CD4-positive, alpha-beta T cell treated with Interferon gamma for 1 hour (primary cell): ENCODE results near the gene KIF26B.

Experiments
- DNase-seq: peaks from one replicate; pipeline ENCODE4 v3.0.0-alpha.2; 2020

Gene KIF26B

GRCh38 chr1:245541369-245541768 is 386.6 kb downstream of the KIF26B start:
- no peak for DNase-seq

- no peak for DNase-seq
These were observed 387.6 kb downstream of the KIF26B start for GRCh38 chr1:245542365-245542764.

- DNase-seq, result no peak
These were observed 389.5 kb downstream of the KIF26B start for GRCh38 chr1:245544236-245544635.

GRCh38 chr1:245546875-245547274 is 392.1 kb downstream of the KIF26B start:
- DNase-seq, result no peak

GRCh38 chr1:245549996-245550719 is 395.4 kb downstream of the KIF26B start:
- DNase-seq, result no peak

GRCh38 chr1:245550720-245551043 is 395.9 kb downstream of the KIF26B start:
- no peak for DNase-seq

- DNase-seq, result no peak
These were observed 396.8 kb downstream of the KIF26B start for GRCh38 chr1:245551536-245551935.

GRCh38 chr1:245552331-245552730 is 397.5 kb downstream of the KIF26B start:
- DNase-seq, result no peak

- DNase-seq, result no peak
These were observed 401.3 kb downstream of the KIF26B start for GRCh38 chr1:245556057-245556456.

- no peak for DNase-seq
These were observed 403.3 kb downstream of the KIF26B start for GRCh38 chr1:245558069-245558468.

GRCh38 chr1:245560316-245560859 is 405.6 kb downstream of the KIF26B start:
- DNase-seq, result no peak

- no peak for DNase-seq
These were observed 407.0 kb downstream of the KIF26B start for GRCh38 chr1:245561665-245562234.

GRCh38 chr1:245566134-245566533 is 411.3 kb downstream of the KIF26B start:
- no peak for DNase-seq

GRCh38 chr1:245566952-245567351 is 412.2 kb downstream of the KIF26B start:
- DNase-seq, result no peak

- no peak for DNase-seq
These were observed 417.1 kb downstream of the KIF26B start for GRCh38 chr1:245571815-245572294.

GRCh38 chr1:245572709-245573108 is 417.9 kb downstream of the KIF26B start:
- DNase-seq, result no peak

- DNase-seq, result no peak
These were observed 420.9 kb downstream of the KIF26B start for GRCh38 chr1:245575710-245576109.

GRCh38 chr1:245576323-245576722 is 421.5 kb downstream of the KIF26B start:
- DNase-seq, result no peak

- no peak for DNase-seq
These were observed 422.7 kb downstream of the KIF26B start for GRCh38 chr1:245577191-245578157.

GRCh38 chr1:245578308-245578707 is 423.5 kb downstream of the KIF26B start:
- no peak for DNase-seq

- no peak for DNase-seq
These were observed 424.0 kb downstream of the KIF26B start for GRCh38 chr1:245578771-245579170.

GRCh38 chr1:245579881-245580280 is 425.1 kb downstream of the KIF26B start:
- DNase-seq, result no peak

GRCh38 chr1:245580651-245581050 is 425.9 kb downstream of the KIF26B start:
- DNase-seq, result no peak
